H1 (cell line): ENCODE results near the gene PLIN4. TPM values are rescaled to one million over a fixed set of nuclear protein-coding genes. Genes with fewer than 3 reads are reported as not detected.
"Not testable (repeated sequence)": the region's sequence is repeated elsewhere in the genome, so short reads cannot be mapped to it uniquely, and the experiment has no call there.

Source experiments
- CTCF ChIA-PET: fragments of 300-600 bp; sonication (Branson Sonifier 250); formaldehyde crosslinking; loops from one replicate; lab custom pipeline; 2021; ENCODE audit not compliant: partially characterized antibody; lab: Charles Lee
- POLR2A ChIA-PET: fragments of 300-600 bp; sonication (Branson Sonifier 250); formaldehyde crosslinking; loops from one replicate; lab custom pipeline; 2021; ENCODE audit warnings: inconsistent platforms; ENCODE audit not compliant: partially characterized antibody; lab: Charles Lee
- DNase-seq, 2 experiments: peaks; one replicate each; pipeline versions ENCODE4 v3.0.0 to v3.0.0-alpha.2; 2010 to 2022; ENCODE audit warnings: low spot score in 2 of 2, low read depth in 1 of 2, mixed read lengths in 1 of 2
- FAIRE-seq: peaks from 2 replicates; lab custom pipeline; 2011; peaks lifted over from hg19 to GRCh38; lab: Jason Lieb, UNC
- H2AFZ ChIP-seq: 2 replicates; pipeline ENCODE4 v1.8.1; 2012; ENCODE audit warnings: low read length, inconsistent platforms
- H2AK5ac ChIP-seq: 2 replicates; pipeline ENCODE4 v1.6.1; 2013; ENCODE audit warnings: low read depth, low read length
- H2BK120ac ChIP-seq: replicated peaks from 2 replicates; pipeline ENCODE3; 2013; ENCODE audit warnings: low read depth, low read length, inconsistent platforms
- H2BK12ac ChIP-seq: 2 replicates; pipeline ENCODE4 v1.6.1; 2013; ENCODE audit warnings: low read depth, low read length
- H2BK15ac ChIP-seq: 2 replicates; pipeline ENCODE4 v1.6.1; 2013; ENCODE audit warnings: low read length
- H2BK20ac ChIP-seq: 2 replicates; pipeline ENCODE4 v1.6.1; 2013; ENCODE audit warnings: low read length
- H2BK5ac ChIP-seq: 2 replicates; pipeline ENCODE4 v1.6.1; 2013; ENCODE audit warnings: low read depth, low read length
- H3K14ac ChIP-seq: 2 replicates; pipeline ENCODE4 v1.6.1; 2013; ENCODE audit warnings: inconsistent platforms; ENCODE audit not compliant: insufficient read length
- H3K18ac ChIP-seq: 2 replicates; pipeline ENCODE4 v1.6.1; 2013; ENCODE audit warnings: low read length; ENCODE audit errors: extremely low read depth
- H3K23ac ChIP-seq: 2 replicates; pipeline ENCODE4 v1.6.1; 2013; ENCODE audit warnings: inconsistent platforms; ENCODE audit not compliant: insufficient read length
- H3K23me2 ChIP-seq: 2 replicates; pipeline ENCODE4 v1.6.1; 2013; ENCODE audit warnings: low read depth, low read length
- H3K27ac ChIP-seq: 2 replicates; pipeline ENCODE4 v1.6.1; 2011; ENCODE audit warnings: low read depth, low read length, inconsistent platforms
- H3K27me3 ChIP-seq, 4 experiments: replicated peaks in 1 of 4; 1 replicate in 1 of 4; 2 replicates in 3 of 4; pipeline versions ENCODE4 v1.6.1 to v1.8.1; 2011 to 2013; ENCODE audit warnings: low read length in 3 of 4, mild to moderate bottlenecking in 3 of 4, inconsistent platforms in 2 of 4, mixed read lengths in 2 of 4, moderate library complexity in 1 of 4; ENCODE audit not compliant: control insufficient read depth in 3 of 4, insufficient read depth in 3 of 4; ENCODE audit errors: extremely low read depth in 1 of 4
- H3K36me3 ChIP-seq, 4 experiments: 2 replicates each; pipeline versions ENCODE4 v1.6.1 to v1.8.1; 2011 to 2013; ENCODE audit warnings: mild to moderate bottlenecking in 4 of 4, low read length in 3 of 4, moderate library complexity in 2 of 4, control low read depth in 1 of 4, inconsistent platforms in 1 of 4; ENCODE audit not compliant: insufficient read depth in 4 of 4, control insufficient read depth in 2 of 4
- H3K4ac ChIP-seq: replicated peaks from 2 replicates; pipeline ENCODE3; 2013; ENCODE audit warnings: low read length, low read depth, mixed read lengths, inconsistent platforms; ENCODE audit not compliant: insufficient read length
- H3K4me1 ChIP-seq, 4 experiments: replicated peaks in 1 of 4; 1 replicate in 1 of 4; 2 replicates in 3 of 4; pipeline versions ENCODE4 v1.6.1 to v1.8.1; 2011 to 2013; ENCODE audit warnings: low read length in 3 of 4, inconsistent platforms in 2 of 4, mixed read lengths in 1 of 4; ENCODE audit not compliant: insufficient read depth in 4 of 4, control insufficient read depth in 3 of 4
- H3K4me2 ChIP-seq, 2 experiments: 2 replicates each; pipeline versions ENCODE4 v1.6.1 to v1.8.1; 2011 to 2013; ENCODE audit warnings: low read depth in 2 of 2, low read length in 2 of 2, control low read depth in 1 of 2, inconsistent platforms in 1 of 2, mild to moderate bottlenecking in 1 of 2; ENCODE audit not compliant: insufficient read depth in 1 of 2
- H3K4me3 ChIP-seq, 4 experiments: fragments of 200-600, 300-600 bp in 1 of 4; sonication (generic), shearing (Covaris generic), sonication (Bioruptor Twin) in 1 of 4; 2 replicates each; pipeline versions ENCODE4 v1.5.1 to v1.8.1; 2011 to 2016; ENCODE audit warnings: low read length in 4 of 4, low read depth in 3 of 4, control low read depth in 2 of 4, inconsistent platforms in 2 of 4, mild to moderate bottlenecking in 2 of 4, mixed read lengths in 1 of 4, moderate library complexity in 1 of 4; ENCODE audit not compliant: insufficient read depth in 2 of 4; ENCODE audit errors: extremely low read depth in 1 of 4
- H3K56ac ChIP-seq: replicated peaks from 2 replicates; pipeline ENCODE3; 2013; ENCODE audit warnings: low read depth, mild to moderate bottlenecking, mixed read lengths, low read length, inconsistent platforms; ENCODE audit not compliant: insufficient read length
- H3K79me1 ChIP-seq: 2 replicates; pipeline ENCODE4 v1.6.1; 2013; ENCODE audit warnings: low read depth, low read length, control low read depth
- H3K79me2 ChIP-seq, 2 experiments: 2 replicates each; pipeline versions ENCODE4 v1.6.1 to v1.8.1; 2012 to 2013; ENCODE audit warnings: low read length in 2 of 2, mild to moderate bottlenecking in 2 of 2, inconsistent platforms in 1 of 2; ENCODE audit not compliant: insufficient read depth in 2 of 2, control insufficient read depth in 1 of 2
- H3K9ac ChIP-seq, 4 experiments: replicated peaks in 1 of 4; 1 replicate in 1 of 4; 2 replicates in 3 of 4; pipeline versions ENCODE4 v1.6.1 to v1.8.1; 2011 to 2013; ENCODE audit warnings: low read depth in 3 of 4, low read length in 3 of 4, control low read depth in 2 of 4, mild to moderate bottlenecking in 2 of 4, moderate library complexity in 2 of 4, inconsistent platforms in 1 of 4; ENCODE audit errors: extremely low read depth in 1 of 4
- H3K9me3 ChIP-seq, 2 experiments: 2 replicates each; pipeline versions ENCODE4 v1.6.1 to v1.8.1; 2012 to 2013; ENCODE audit warnings: mild to moderate bottlenecking in 2 of 2, moderate library complexity in 2 of 2, control low read depth in 1 of 2, inconsistent platforms in 1 of 2, low read depth in 1 of 2, low read length in 1 of 2, mixed read lengths in 1 of 2; ENCODE audit not compliant: insufficient read depth in 2 of 2
- H4K20me1 ChIP-seq, 2 experiments: replicated peaks in 1 of 2; 2 replicates each; pipeline versions ENCODE3 to v1.8.1; 2011 to 2013; ENCODE audit warnings: inconsistent platforms in 2 of 2, low read length in 2 of 2, mild to moderate bottlenecking in 1 of 2; ENCODE audit not compliant: insufficient read depth in 2 of 2, control insufficient read depth in 1 of 2
- H4K5ac ChIP-seq: 2 replicates; pipeline ENCODE4 v1.6.1; 2013; ENCODE audit warnings: low read length, low read depth, mixed read lengths, inconsistent platforms; ENCODE audit not compliant: insufficient read length
- H4K8ac ChIP-seq: 2 replicates; pipeline ENCODE4 v1.8.0; 2013; ENCODE audit warnings: mild to moderate bottlenecking, moderate library complexity, low read length, inconsistent platforms; ENCODE audit not compliant: insufficient read depth; ENCODE audit errors: extremely low read depth
- H4K91ac ChIP-seq: replicated peaks from 2 replicates; pipeline ENCODE3; 2013; ENCODE audit warnings: low read length, mixed read lengths, inconsistent platforms; ENCODE audit not compliant: insufficient read length
- WGBS, 2 experiments: shearing (Covaris generic) in 1 of 2; methylation state at CpG; one replicate each; pipeline versions ENCODE4 v1.1.6 to v1.1.7; 2013 to 2015; ENCODE audit warnings: low lambda C conversion rate in 2 of 2, mixed read lengths in 2 of 2, inconsistent platforms in 1 of 2, low coverage in 1 of 2, missing lambda C conversion rate in 1 of 2; ENCODE audit not compliant: insufficient replicate concordance in 2 of 2, insufficient coverage in 1 of 2, insufficient read length in 1 of 2; ENCODE audit errors: extremely low coverage in 1 of 2, missing lambda C conversion rate in 1 of 2; 5-methylcytosine and 5-hydroxymethylcytosine counted together
- polyA plus RNA-seq, 7 experiments: library from polyadenylated mRNA; depleted of rRNA in 3 of 7; stranded (reverse) in 5 of 7; unstranded in 2 of 7; fragments of >200 nt in 5 of 7; fragments of 200-250 nt in 2 of 7; gene quantifications; 1 replicate in 5 of 7; 2 replicates in 1 of 7; 4 replicates in 1 of 7; pipeline versions ENCODE4 v1.2.1 to v1.2.3, GENCODE V29; 2011 to 2013; ENCODE audit warnings: missing spikeins in 2 of 7, mixed read lengths in 2 of 7
- total RNA-seq: library from RNA; stranded (reverse); fragmentation: NEBNext Ultra II Directional; extraction: Animal tissue kit (Norgen Biotek cat#: 25700); gene quantifications from 2 replicates; pipeline ENCODE4 v1.2.1, GENCODE V29; 2021

PLIN4 gene
- total and polyA plus RNA-seq, 2 of the 8 experiments (the other 6 are each of a cell fraction or from before 2014, with no cell fraction given) = 0.35 to 0.45 TPM

DNA sequence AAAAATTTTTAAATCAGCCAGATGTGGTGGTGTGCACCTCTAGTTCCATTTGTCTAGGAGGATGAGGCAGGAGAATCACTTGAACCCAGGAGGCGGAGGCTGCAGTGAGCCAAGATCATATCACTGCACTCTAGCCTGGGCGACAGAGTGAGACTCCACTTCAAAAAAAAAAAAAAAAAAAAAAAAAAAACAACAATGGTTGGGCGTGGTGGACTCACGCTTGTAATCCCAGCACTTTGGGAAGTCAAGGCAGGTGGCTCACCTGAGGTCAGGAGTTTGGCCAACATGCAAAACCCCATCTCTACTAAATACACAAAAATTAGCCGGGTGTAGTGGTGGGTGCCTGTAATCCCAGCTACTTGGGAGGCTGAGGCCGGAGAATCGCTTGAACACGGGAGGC, 9.1 kb upstream of the PLIN4 start:
- not testable (repeated sequence) for H3K36me3 ChIP-seq, H2AK5ac ChIP-seq, H3K14ac ChIP-seq, H3K4me2 ChIP-seq, H2AFZ ChIP-seq, H3K27me3 ChIP-seq, H4K8ac ChIP-seq, H4K5ac ChIP-seq, H2BK20ac ChIP-seq, H2BK12ac ChIP-seq, H4K91ac ChIP-seq, H3K9ac ChIP-seq, H3K4me1 ChIP-seq, H3K79me1 ChIP-seq, H3K4me3 ChIP-seq, H3K79me2 ChIP-seq, H3K18ac ChIP-seq, H3K9me3 ChIP-seq, H3K4ac ChIP-seq, FAIRE-seq, H3K56ac ChIP-seq, DNase-seq, H3K23me2 ChIP-seq, H2BK15ac ChIP-seq, H2BK120ac ChIP-seq, H3K23ac ChIP-seq, H4K20me1 ChIP-seq, H2BK5ac ChIP-seq, H3K27ac ChIP-seq
- CTCF ChIA-PET = interaction anchor here (0.6 to 8.9 kb wide), 7 partner anchors 10 to 110 kb away, joined by 3 to 174 read pairs (median 4); partner anchors contain the start of genes LRG1, PLIN4 and PLIN5
- 85% methylated on average over 6 of the region's 8 CpGs; no CpG with 5 or more reads in 1 of the 2 experiments for WGBS, 2 experiments
- POLR2A ChIA-PET = interaction anchor here (0.7 to 3.4 kb wide), 4 partner anchors 8 to 106 kb away, joined by 3 to 23 read pairs (median 4); partner anchors contain the start of genes PLIN4 and PLIN5
